Adrenal gland (tissue), 12 donors: ENCODE data around the gene KIF1A. TPM values are rescaled to one million over a fixed set of nuclear protein-coding genes. Genes with fewer than 3 reads are reported as not detected.

ENCODE experiments used
- DNase-seq, 7 donors: peaks; one replicate each; pipeline ENCODE4 v3.0.0-alpha.2; 2019 to 2020
- H3K27ac ChIP-seq, 5 donors: fragments of 200-600 bp; sonication (generic) in 4 of 5; 1 replicate in 3 of 5; 2 replicates in 2 of 5; pipeline versions ENCODE4 v1.5.1 to v1.8.0; 2016 to 2020; ENCODE audit warnings: mild to moderate bottlenecking in 1 of 5
- H3K27me3 ChIP-seq: fragments of 200-600 bp; 2 replicates; pipeline ENCODE4 v1.8.0; 2021
- H3K36me3 ChIP-seq, 2 donors: fragments of 200-600 bp; replicated peaks in 1 of 2; 1 replicate in 1 of 2; 2 replicates in 1 of 2; pipeline versions ENCODE4 v1.5.1 to v1.8.0; 2018 to 2022
- H3K4me1 ChIP-seq, 2 donors: fragments of 200-600 bp; replicated peaks in 1 of 2; 1 replicate in 1 of 2; 2 replicates in 1 of 2; pipeline versions ENCODE4 v1.5.1 to v1.8.0; 2018 to 2021
- H3K4me3 ChIP-seq, 4 donors: fragments of 200-600 bp; sonication (generic) in 3 of 4; one replicate each; pipeline ENCODE4 v1.5.1; 2016 to 2018
- H3K9me3 ChIP-seq, 3 donors: fragments of 200-600 bp; sonication (generic) in 1 of 3; replicated peaks in 1 of 3; 1 replicate in 2 of 3; 2 replicates in 1 of 3; pipeline versions ENCODE4 v1.5.1 to v1.8.0; 2016 to 2021
- CTCF ChIP-seq, 6 experiments: fragments of 450-650 bp in 4 of 6; fragments of 200-600 bp in 2 of 6; sonication (generic) in 1 of 6; IDR thresholded peaks; 1 replicate in 5 of 6; 2 replicates in 1 of 6; pipeline versions ENCODE4 v1.5.1 to v1.8.0; 2016 to 2021; ENCODE audit warnings: antibody characterized with exemption in 6 of 6, mild to moderate bottlenecking in 2 of 6, moderate library complexity in 1 of 6
- POLR2A ChIP-seq, 2 donors: fragments of 450-650 bp; IDR thresholded peaks; one replicate each; pipeline ENCODE4 v1.6.1; 2017; ENCODE audit warnings: antibody characterized with exemption in 2 of 2, mild to moderate bottlenecking in 2 of 2, moderate library complexity in 1 of 2
- WGBS, 4 donors: extraction: QIAGEN DNeasy Blood & Tissue Kit in 2 of 4; methylation state at CpG; one replicate each; pipeline versions ENCODE4 v1.1.5 to v1.1.7; 2013 to 2017; 5-methylcytosine and 5-hydroxymethylcytosine counted together
- intact Hi-C, 2 donors: fragments of 100-400 bp; cut with DNase I; formaldehyde crosslinking; loops; one replicate each; pipeline versions ENCODE4 v1.14.1 to v1.15.0; 2022 to 2023
- polyA plus RNA-seq, 3 donors: library from polyadenylated mRNA; stranded (reverse); fragments of 200-250 nt in 2 of 3; fragments of 350-450 nt in 1 of 3; fragmentation: Illumina TruSeq in 1 of 3; extraction: RNeasy Lipid Tissue Mini Kit (QIAGEN cat#74804) in 1 of 3; gene quantifications; one replicate each; pipeline ENCODE4 v1.2.3, GENCODE V29; 2013 to 2014
- total RNA-seq, 9 donors: library from RNA; depleted of rRNA in 4 of 9; stranded (reverse); fragments of >200 nt in 4 of 9; fragments of 120-200 nt in 1 of 9; fragmentation: NEBNext Ultra II Directional in 1 of 9; extraction: Animal tissue kit (Norgen Biotek cat#: 25700) in 1 of 9; gene quantifications; one replicate each; pipeline versions ENCODE4 v1.1.0 to v1.2.4, GENCODE V29; 2013 to 2023
- donor health status: healthy with polysubstance abuse.
- donor health status: Bipolar disorder and iron deficiency.
- donor health status: DM: yes; HTN: yes; CAD: no.
- donor health status: DM: no; HTN: no; CAD: no.
- donor health status: DM: no; HTN: no; CAD: no.
- donor health status: DM: yes; HTN: yes; CAD: no.

Gene KIF1A
- total and polyA plus RNA-seq, 12 donors, result 0.35 to 106 (median 11.5) TPM

DNA sequence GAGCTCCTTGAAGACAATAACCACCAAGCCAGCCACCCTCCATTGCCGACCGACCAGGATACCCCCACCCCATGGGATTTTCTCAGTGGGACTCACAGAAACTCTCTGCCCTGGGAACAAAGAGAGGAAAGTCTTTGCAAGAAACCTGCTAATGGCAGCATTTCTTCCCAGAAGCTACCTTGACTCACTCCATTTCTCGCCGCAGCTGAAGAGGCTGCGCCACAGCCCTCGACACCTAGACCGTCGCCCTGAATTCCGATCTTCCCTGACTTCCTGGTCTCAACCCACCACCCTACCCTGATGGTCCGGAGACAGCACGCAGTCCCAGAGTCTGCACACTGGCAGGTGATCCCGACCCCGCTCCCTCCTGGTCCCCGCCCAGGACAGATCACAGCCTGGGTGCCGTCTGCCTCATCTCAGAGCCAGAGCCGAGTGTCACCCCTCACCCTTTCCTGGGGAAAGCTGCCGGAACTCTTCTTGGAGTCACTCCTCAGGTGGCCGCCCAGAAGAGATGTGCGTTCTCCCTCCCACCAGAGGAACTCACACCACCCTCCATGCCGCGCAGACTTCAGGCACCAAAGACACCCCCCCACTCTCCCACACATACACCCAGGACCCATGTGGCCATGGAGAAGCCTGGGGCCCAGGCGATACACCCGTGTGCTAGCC lies 103.8 kb downstream of the KIF1A start:
- intact Hi-C loops, result no loop called here
- Histone ChIP-seq H3K27ac (no peak overlapping the region), H3K4me3 (no peak overlapping the region), H3K4me1 (no peaks in the 10 kb centered on the region), H3K9me3 (no peaks in the 10 kb centered on the region), H3K36me3 (no peaks in the 10 kb centered on the region), H3K27me3 (no peaks in the 10 kb centered on the region)
- WGBS, 4 donors, result 88 to 92% (median 90%) methylated on average over 15 to 23 of the region's 23 CpGs
- TF ChIP-seq CTCF (IDR thresholded peaks at IDR 0.05) (no peak), POLR2A (IDR thresholded peaks at IDR 0.05) (no peak)
- no peak for DNase-seq

- Histone ChIP-seq H3K9me3 (no peaks in the 10 kb centered on the region), H3K27me3 (no peaks in the 10 kb centered on the region), H3K27ac (no peak overlapping the region), H3K4me1 (no peaks in the 10 kb centered on the region), H3K36me3 (no peaks in the 10 kb centered on the region), H3K4me3 (no peak overlapping the region)
- intact Hi-C loops, result no loop called here
- no peak for DNase-seq
- no peak for TF ChIP-seq CTCF (IDR thresholded peaks at IDR 0.05)
- no peak for TF ChIP-seq POLR2A (IDR thresholded peaks at IDR 0.05)
- WGBS, 4 donors, result 40 to 72% (median 70%) methylated on average over 4 to 23 of the region's 23 CpGs
Measured at GRCh38 chr2:240714747-240715725, 105.0 kb downstream of the KIF1A start.

GRCh38 chr2:240713928-240714746 lies 105.9 kb downstream of the KIF1A start:
- intact Hi-C loops, result no loop called here
- Histone ChIP-seq H3K4me1 (no peaks in the 10 kb centered on the region), H3K27ac (no peak overlapping the region), H3K4me3 (no peak overlapping the region), H3K27me3 (no peaks in the 10 kb centered on the region), H3K9me3 (no peaks in the 10 kb centered on the region), H3K36me3 (no peaks in the 10 kb centered on the region)
- 72 to 83% (median 75%) methylated on average over 12 to 26 of the region's 26 CpGs for WGBS, 4 donors
- no peak for DNase-seq
- TF ChIP-seq CTCF (IDR thresholded peaks at IDR 0.05), result no peak
- TF ChIP-seq POLR2A (IDR thresholded peaks at IDR 0.05), result no peak
